ENCODE data around the gene HTR2A. TPM values are rescaled to one million over a fixed set of nuclear protein-coding genes. Genes with fewer than 3 reads are reported as not detected.

The HTR2A gene
- total and polyA plus RNA-seq, 10 of the 15 experiments (the other 5 are each of a cell fraction or from before 2014, with no cell fraction given) = not detected

GRCh38 chr13:46782066-46782465 is 114.8 kb downstream of the HTR2A start (continued):
- no peak for TF ChIP-seq MAX (IDR thresholded peaks at IDR 0.05; ENCODE audit: low read depth, low read length)
- no peak for TF ChIP-seq RAD51 (IDR thresholded peaks at IDR 0.05)

Other genes with a start within 250 kb of the HTR2A start
- gene ESD, start 99.9 kb downstream of the HTR2A start, total RNA-seq (2014; rRNA removed) = 142 and 149 TPM in 2 replicates
- gene ESD, start 99.9 kb downstream of the HTR2A start, total RNA-seq (2014; rRNA removed; fragmentation: Illumina TruSeq; extraction: Trizol) = 179 and 182 TPM in 2 replicates
- 105 and 112 TPM in 2 replicates for gene ESD, start 99.9 kb downstream of the HTR2A start, total RNA-seq (2021)
- gene ESD, start 99.9 kb downstream of the HTR2A start, polyA plus RNA-seq (2011; rRNA removed) = 135 and 181 TPM in 2 replicates
- gene ESD, start 99.9 kb downstream of the HTR2A start, polyA plus RNA-seq (2014; fragmentation: Illumina TruSeq; extraction: Trizol) = 211 and 284 TPM in 2 replicates
- 100 to 1,000 TPM; 298 to 387 TPM for gene ESD, start 99.9 kb downstream of the HTR2A start, polyA plus RNA-seq (2014; fragmentation: Nextera tagmentation; extraction: Ambion mirVana)
- gene ESD, start 99.9 kb downstream of the HTR2A start, polyA plus RNA-seq (2014; rRNA removed) = 122 and 139 TPM in 2 replicates
- gene ESD, start 99.9 kb downstream of the HTR2A start, polyA plus RNA-seq (2016; fragmentation: Nextera tagmentation; extraction: Ambion mirVana) = 100 to 1,000 TPM; 220 to 227 TPM

All from GM12878 (cell line).